Measurements from ENCODE around the gene MELK. TPM values are rescaled to one million over a fixed set of nuclear protein-coding genes. Genes with fewer than 3 reads are reported as not detected.
"Not testable (repeated sequence)": the region's sequence is repeated elsewhere in the genome, so short reads cannot be mapped to it uniquely, and the experiment has no call there.

MELK gene
- total RNA-seq, 4 donors from 2014 or later = 0.29 TPM; not detected in 3

- DNase-seq = no peak
- in situ Hi-C loops (cut with MboI; ENCODE audit: low sequenced_read_pairs in 4 of 4) (no loop called here), intact Hi-C loops (cut with DNase I; ENCODE audit: low total_unique reads) (loop anchor here (10.0 kb wide), 1 partner anchor 624 kb away; no protein-coding TSS in a partner anchor)
- Histone ChIP-seq H3K4me3 (no peak overlapping the region), H3K36me3 (no peaks in the 10 kb centered on the region), H3K27me3 (no peaks in the 10 kb centered on the region), H3K27ac (no peak overlapping the region), H3K4me1 (no peaks in the 10 kb centered on the region), H3K9me3 (no peaks in the 10 kb centered on the region)
- ATAC-seq = no peak
- TF ChIP-seq POLR2A (IDR thresholded peaks at IDR 0.05) = no peak
- TF ChIP-seq, protein P1, sequence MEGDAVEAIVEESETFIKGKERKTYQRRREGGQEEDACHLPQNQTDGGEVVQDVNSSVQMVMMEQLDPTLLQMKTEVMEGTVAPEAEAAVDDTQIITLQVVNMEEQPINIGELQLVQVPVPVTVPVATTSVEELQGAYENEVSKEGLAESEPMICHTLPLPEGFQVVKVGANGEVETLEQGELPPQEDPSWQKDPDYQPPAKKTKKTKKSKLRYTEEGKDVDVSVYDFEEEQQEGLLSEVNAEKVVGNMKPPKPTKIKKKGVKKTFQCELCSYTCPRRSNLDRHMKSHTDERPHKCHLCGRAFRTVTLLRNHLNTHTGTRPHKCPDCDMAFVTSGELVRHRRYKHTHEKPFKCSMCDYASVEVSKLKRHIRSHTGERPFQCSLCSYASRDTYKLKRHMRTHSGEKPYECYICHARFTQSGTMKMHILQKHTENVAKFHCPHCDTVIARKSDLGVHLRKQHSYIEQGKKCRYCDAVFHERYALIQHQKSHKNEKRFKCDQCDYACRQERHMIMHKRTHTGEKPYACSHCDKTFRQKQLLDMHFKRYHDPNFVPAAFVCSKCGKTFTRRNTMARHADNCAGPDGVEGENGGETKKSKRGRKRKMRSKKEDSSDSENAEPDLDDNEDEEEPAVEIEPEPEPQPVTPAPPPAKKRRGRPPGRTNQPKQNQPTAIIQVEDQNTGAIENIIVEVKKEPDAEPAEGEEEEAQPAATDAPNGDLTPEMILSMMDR (IDR thresholded peaks at IDR 0.05 in 4 of 5, conservative IDR thresholded peaks at IDR 0.05 in 1 of 5) = no peak
These were observed 24.2 kb upstream of the MELK start for GRCh38 chr9:36548454-36548853.

- in situ Hi-C loops (cut with MboI; ENCODE audit: low sequenced_read_pairs in 4 of 4) = loop anchor here in 2 of 4 donors (5.0 kb wide), 1 partner anchor 143 kb away; no protein-coding TSS in a partner anchor
- ATAC-seq (no peak), DNase-seq (no peak)
- Histone ChIP-seq H3K4me3 (no peak overlapping the region), H3K4me1 (no peaks in the 10 kb centered on the region), H3K9me3 (no peaks in the 10 kb centered on the region), H3K27me3 (no peaks in the 10 kb centered on the region), H3K36me3 (no peaks in the 10 kb centered on the region), H3K27ac (no peak overlapping the region)
- intact Hi-C loops (cut with DNase I; ENCODE audit: low total_unique reads) = no loop called here
- no peak for TF ChIP-seq POLR2A (IDR thresholded peaks at IDR 0.05)
- TF ChIP-seq, protein P1 (IDR thresholded peaks at IDR 0.05 in 4 of 5, conservative IDR thresholded peaks at IDR 0.05 in 1 of 5) = no peak
These were observed 22.6 kb upstream of the MELK start for GRCh38 chr9:36550135-36550534.

DNA sequence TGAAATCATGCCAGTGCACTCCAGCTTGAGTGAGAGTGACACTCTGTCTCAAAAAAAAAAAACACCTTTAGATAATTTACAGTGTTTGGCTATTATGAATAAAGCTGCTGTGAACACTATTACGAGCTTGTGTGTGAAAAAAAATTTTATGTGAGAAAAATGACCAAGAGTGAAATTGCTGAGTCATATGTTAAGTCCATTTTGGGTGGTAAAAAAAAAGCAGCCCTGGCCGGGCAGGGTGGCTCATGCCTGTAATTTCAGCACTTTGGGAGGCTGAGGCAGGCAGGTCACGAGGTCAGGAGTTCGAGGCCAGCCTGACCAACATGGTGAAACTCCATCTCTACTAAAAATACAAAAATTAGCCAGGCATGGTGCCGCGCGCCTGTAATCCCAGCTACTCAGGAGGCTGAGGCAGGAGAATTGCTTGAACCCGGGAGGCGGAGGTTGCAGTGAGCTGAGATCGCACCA lies 22.0 kb upstream of the MELK start:
- in situ Hi-C loops (cut with MboI; ENCODE audit: low sequenced_read_pairs in 4 of 4) = loop anchor here in 2 of 4 donors (5.0 kb wide), 1 partner anchor 143 kb away; no protein-coding TSS in a partner anchor
- H3K27me3 ChIP-seq; H3K4me3 ChIP-seq; H3K36me3 ChIP-seq; H3K4me1 ChIP-seq; H3K9me3 ChIP-seq; H3K27ac ChIP-seq; ATAC-seq; intact Hi-C loops (cut with DNase I; ENCODE audit: low total_unique reads); DNase-seq: not testable (repeated sequence)

- DNase-seq = no peak
- Histone ChIP-seq H3K27ac (no peak overlapping the region), H3K36me3 (no peaks in the 10 kb centered on the region), H3K27me3 (no peaks in the 10 kb centered on the region), H3K4me1 (no peaks in the 10 kb centered on the region), H3K9me3 (no peaks in the 10 kb centered on the region), H3K4me3 (no peak overlapping the region)
- TF ChIP-seq POLR2A (IDR thresholded peaks at IDR 0.05) = no peak
- TF ChIP-seq, protein P1 (IDR thresholded peaks at IDR 0.05 in 4 of 5, conservative IDR thresholded peaks at IDR 0.05 in 1 of 5) = no peak
- intact Hi-C loops (cut with DNase I; ENCODE audit: low total_unique reads) = no loop called here
- ATAC-seq = no peak
- in situ Hi-C loops (cut with MboI; ENCODE audit: low sequenced_read_pairs in 4 of 4) = loop anchor here in 2 of 4 donors (5.0 kb wide), 1 partner anchor 144 kb away; no protein-coding TSS in a partner anchor
These were observed 21.6 kb upstream of the MELK start for GRCh38 chr9:36551129-36551528.

- intact Hi-C loops (cut with DNase I; ENCODE audit: low total_unique reads) = no loop called here
- in situ Hi-C loops (cut with MboI; ENCODE audit: low sequenced_read_pairs in 4 of 4) = loop anchor here in 2 of 4 donors (5.0 kb wide), 1 partner anchor 145 kb away; no protein-coding TSS in a partner anchor
- no peak for TF ChIP-seq POLR2A (IDR thresholded peaks at IDR 0.05)
- TF ChIP-seq, protein P1 (IDR thresholded peaks at IDR 0.05 in 4 of 5, conservative IDR thresholded peaks at IDR 0.05 in 1 of 5) = no peak
- Histone ChIP-seq H3K4me1 (no peaks in the 10 kb centered on the region), H3K9me3 (no peaks in the 10 kb centered on the region), H3K27me3 (no peaks in the 10 kb centered on the region), H3K27ac (no peak overlapping the region), H3K4me3 (no peak overlapping the region), H3K36me3 (no peaks in the 10 kb centered on the region)
- DNase-seq (no peak), ATAC-seq (no peak)
These were observed 20.8 kb upstream of the MELK start for GRCh38 chr9:36551910-36552309.

Measured in gastrocnemius medialis (tissue), 4 donors.